OCI-LY7 (cell line): ENCODE data around the gene NTM.

Experiments
- EZH2phosphoT487 ChIP-seq: fragments of 200-600 bp; sonication (generic); IDR thresholded peaks from 2 replicates; pipeline ENCODE4 v1.6.1; 2018; ENCODE audit warnings: low read depth, borderline replicate concordance, mild to moderate bottlenecking, mixed run types, antibody characterized with exemption, low read length, moderate library complexity, mixed read lengths
- TF ChIP-seq, protein P1 (sequence below): fragments of 200-600 bp; sonication (generic); conservative IDR thresholded peaks from 2 replicates; pipeline ENCODE4 v1.5.1; 2014; ENCODE audit warnings: mild to moderate bottlenecking, antibody characterized with exemption, low read length, moderate library complexity, mixed read lengths

GRCh38 chr11:131704682-131705081 is 334.3 kb downstream of the NTM start:
- TF ChIP-seq, protein P1, sequence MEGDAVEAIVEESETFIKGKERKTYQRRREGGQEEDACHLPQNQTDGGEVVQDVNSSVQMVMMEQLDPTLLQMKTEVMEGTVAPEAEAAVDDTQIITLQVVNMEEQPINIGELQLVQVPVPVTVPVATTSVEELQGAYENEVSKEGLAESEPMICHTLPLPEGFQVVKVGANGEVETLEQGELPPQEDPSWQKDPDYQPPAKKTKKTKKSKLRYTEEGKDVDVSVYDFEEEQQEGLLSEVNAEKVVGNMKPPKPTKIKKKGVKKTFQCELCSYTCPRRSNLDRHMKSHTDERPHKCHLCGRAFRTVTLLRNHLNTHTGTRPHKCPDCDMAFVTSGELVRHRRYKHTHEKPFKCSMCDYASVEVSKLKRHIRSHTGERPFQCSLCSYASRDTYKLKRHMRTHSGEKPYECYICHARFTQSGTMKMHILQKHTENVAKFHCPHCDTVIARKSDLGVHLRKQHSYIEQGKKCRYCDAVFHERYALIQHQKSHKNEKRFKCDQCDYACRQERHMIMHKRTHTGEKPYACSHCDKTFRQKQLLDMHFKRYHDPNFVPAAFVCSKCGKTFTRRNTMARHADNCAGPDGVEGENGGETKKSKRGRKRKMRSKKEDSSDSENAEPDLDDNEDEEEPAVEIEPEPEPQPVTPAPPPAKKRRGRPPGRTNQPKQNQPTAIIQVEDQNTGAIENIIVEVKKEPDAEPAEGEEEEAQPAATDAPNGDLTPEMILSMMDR, result no peak
- no peak for TF ChIP-seq EZH2phosphoT487
